Heart right ventricle (tissue), 16 donors: ENCODE measurements around the gene RCAN1. TPM values are rescaled to one million over a fixed set of nuclear protein-coding genes. Genes with fewer than 3 reads are reported as not detected.
"Not testable (repeated sequence)": the region's sequence is repeated elsewhere in the genome, so short reads cannot be mapped to it uniquely, and the experiment has no call there.

Experiments
- ATAC-seq, 8 donors: fragments of 200-7000 bp; cut with Tn5 transposase; one replicate each; pipeline ENCODE4 v1.9.1; 2020; ENCODE audit warnings: mild to moderate bottlenecking in 8 of 8, moderate library complexity in 8 of 8, moderate number of reproducible peaks in 1 of 8
- DNase-seq, 2 donors: peaks; one replicate each; pipeline ENCODE4 v3.0.0-alpha.2; 2020
- H3K27ac ChIP-seq, 10 donors: fragments of 200-600 bp; sonication (generic) in 2 of 10; one replicate each; pipeline versions ENCODE4 v1.5.0 to v1.8.0; 2020 to 2022; ENCODE audit warnings: mild to moderate bottlenecking in 3 of 10
- H3K27me3 ChIP-seq, 7 donors: fragments of 200-600 bp; one replicate each; pipeline ENCODE4 v1.8.0; 2021 to 2022; ENCODE audit warnings: mild to moderate bottlenecking in 2 of 7
- H3K36me3 ChIP-seq, 9 donors: fragments of 200-600 bp; sonication (generic) in 1 of 9; one replicate each; pipeline versions ENCODE4 v1.5.0 to v1.8.0; 2020 to 2022; ENCODE audit warnings: mild to moderate bottlenecking in 2 of 9
- H3K4me1 ChIP-seq, 9 donors: fragments of 200-600 bp; sonication (generic) in 1 of 9; one replicate each; pipeline versions ENCODE4 v1.5.0 to v1.8.0; 2020 to 2022; ENCODE audit warnings: mild to moderate bottlenecking in 4 of 9
- H3K4me3 ChIP-seq, 10 donors: fragments of 200-600 bp; sonication (generic) in 2 of 10; one replicate each; pipeline versions ENCODE4 v1.5.0 to v1.8.0; 2020 to 2022; ENCODE audit warnings: mild to moderate bottlenecking in 7 of 10, moderate library complexity in 2 of 10
- H3K9me3 ChIP-seq, 11 donors: fragments of 200-600 bp in 10 of 11; sonication (generic) in 2 of 11; one replicate each; pipeline versions ENCODE4 v1.5.0 to v1.8.0; 2013 to 2022; ENCODE audit warnings: mild to moderate bottlenecking in 2 of 11, control low read depth in 1 of 11, moderate library complexity in 1 of 11
- CTCF ChIP-seq, 9 donors: fragments of 200-600 bp; sonication (generic) in 2 of 9; IDR thresholded peaks; one replicate each; pipeline versions ENCODE4 v1.5.0 to v1.8.0; 2021 to 2022; ENCODE audit warnings: antibody characterized with exemption in 9 of 9, mild to moderate bottlenecking in 5 of 9, moderate library complexity in 1 of 9
- WGBS, 2 donors: extraction: QIAGEN DNeasy Blood & Tissue Kit; methylation state at CpG; one replicate each; pipeline ENCODE4 v1.1.7; 2013; ENCODE audit warnings: inconsistent platforms in 1 of 2; 5-methylcytosine and 5-hydroxymethylcytosine counted together
- intact Hi-C, 10 donors: fragments of 100-400 bp; cut with DNase I; formaldehyde crosslinking; loops; one replicate each; pipeline versions ENCODE4 v1.11.1 to v1.14.2; 2022
- polyA plus RNA-seq, 2 donors: library from polyadenylated mRNA; stranded (reverse); fragments of 200-250 nt; gene quantifications; one replicate each; pipeline ENCODE4 v1.2.3, GENCODE V29; 2013
- total RNA-seq, 10 donors: library from RNA; stranded (reverse); fragmentation: NEBNext Ultra II Directional in 3 of 10; extraction: Animal tissue kit (Norgen Biotek cat#: 25700) in 3 of 10; gene quantifications; one replicate each; pipeline versions ENCODE4 v1.2.1 to v1.2.4, GENCODE V29; 2021 to 2023
- donor health status: Arrhythmogenic right ventricular cardiomyopathy.
- donor health status: ischemic (EF 13 %, LVEDD 7.1; RV severe dilation, severe dysfunction).
- donor health status: healthy with polysubstance abuse.
- donor health status: DM: no; HTN: yes; CAD: no.
- donor health status: DM: no; HTN: no; CAD: no.
- donor health status: ischemic (EF 25% LVEDD 6.9; RV normal size, moderate dysfunction).
- donor health status: ischemic (EF 25% LVEDD 5.7; RV mildly dilated, moderate dysfunction).
- donor health status: healthy.
- donor health status: DM: yes; HTN: yes; CAD: no.
- donor health status: Ischemic cardiomyopathy.
- donor health status: ischemic (EF 35%, LVEDD 5.7; RV mildly dilated, moderate dysfunction).
- donor health status: nonischemic (EF 11% LVEDD 7.7; RV severe dilation, severe dysfunction).
- donor health status: DM: yes; HTN: yes; CAD: no.
- donor health status: PGD.
- donor health status: ischemic (EF 29% LVEDD 5.4; RV normal size, mild dysfunction).
- donor health status: nonischemic (EF 23%, LVEDD 6.1; RV moderate dilation, normal function).

The RCAN1 gene
- total and polyA plus RNA-seq, 12 donors, result 24.1 to 389 (median 60.1) TPM

GRCh38 chr21:34612056-34612455, 2.9 kb downstream of the RCAN1 start:
- no peak for TF ChIP-seq CTCF (IDR thresholded peaks at IDR 0.05)
- Histone ChIP-seq H3K36me3 (no peaks in the 10 kb centered on the region), H3K4me1 (peaks cover 0 to 39% (median 30%) of the 10 kb centered on the region in 9 donors), H3K27me3 (no peaks in the 10 kb centered on the region), H3K9me3 (no peaks in the 10 kb centered on the region), H3K4me3 (no peak overlapping the region), H3K27ac (no peak overlapping the region)
- DNase-seq, result no peak
- WGBS, 2 donors, result 79 to 85% methylated on average over 3 of the region's 3 CpGs
- ATAC-seq, result no peak
- intact Hi-C loops, result loop anchor here in 2 of 10 donors (10.0 kb wide), 2 partner anchors 537 to 697 kb away; partner anchors contain the start of genes ATP5PO (in 1 of the 2), MRPS6 (in 1 of the 2) and SLC5A3 (in 1 of the 2)

- Histone ChIP-seq H3K27ac (no peak overlapping the region), H3K36me3 (no peaks in the 10 kb centered on the region), H3K4me1 (peaks cover 0 to 39% (median 30%) of the 10 kb centered on the region in 9 donors), H3K9me3 (peaks cover 0 to 3% (median 0%) of the 10 kb centered on the region in 11 donors), H3K27me3 (no peaks in the 10 kb centered on the region), H3K4me3 (no peak overlapping the region)
- WGBS, 2 donors, result 91 to 92% methylated on average over 3 of the region's 3 CpGs
- intact Hi-C loops, result loop anchor here in 2 of 10 donors (10.0 kb wide), 2 partner anchors 537 to 697 kb away; partner anchors contain the start of genes ATP5PO (in 1 of the 2), MRPS6 (in 1 of the 2) and SLC5A3 (in 1 of the 2)
- DNase-seq, result no peak
- no peak for TF ChIP-seq CTCF (IDR thresholded peaks at IDR 0.05)
- ATAC-seq, result no peak
Observed at GRCh38 chr21:34611528-34611927, 3.4 kb downstream of the RCAN1 start.

GRCh38 chr21:34609933-34610549, 4.9 kb downstream of the RCAN1 start:
- no peak for ATAC-seq
- Histone ChIP-seq H3K27me3 (no peaks in the 10 kb centered on the region), H3K9me3 (peaks cover 0 to 4% (median 0%) of the 10 kb centered on the region in 11 donors), H3K27ac (peak overlapping the region in 1 of 10 donors; percentile 30), H3K4me3 (no peak overlapping the region), H3K36me3 (no peaks in the 10 kb centered on the region), H3K4me1 (peaks cover 0 to 34% (median 25%) of the 10 kb centered on the region in 9 donors)
- no peak for DNase-seq
- intact Hi-C loops, result loop anchor here in 3 of 10 donors (10.0 kb wide), 3 partner anchors 535 to 1725 kb away; partner anchors contain the start of genes ATP5PO (in 1 of the 3), MRPS6 (in 1 of the 3) and SLC5A3 (in 1 of the 3)
- no peak for TF ChIP-seq CTCF (IDR thresholded peaks at IDR 0.05)
- 76 to 78% methylated on average over 9 of the region's 9 CpGs for WGBS, 2 donors

- H3K27ac ChIP-seq, result no peak overlapping the region
Observed at GRCh38 chr21:34609244-34609932, 5.5 kb downstream of the RCAN1 start.

GRCh38 chr21:34607376-34607775, 7.5 kb downstream of the RCAN1 start:
- H3K4me1 ChIP-seq, result peaks cover 0 to 27% (median 14%) of the 10 kb centered on the region in 9 donors
- intact Hi-C loops, result loop anchor here in 1 of 10 donors (10.0 kb wide), 1 partner anchor 1727 kb away; no protein-coding TSS in a partner anchor
- H3K27me3 ChIP-seq, H3K9me3 ChIP-seq, H3K27ac ChIP-seq, ATAC-seq, DNase-seq, H3K36me3 ChIP-seq, H3K4me3 ChIP-seq: not testable (repeated sequence)
- 90 to 96% methylated on average over 5 of the region's 5 CpGs for WGBS, 2 donors

More at GRCh38 chr21:34609244-34609932, 5.5 kb downstream of the RCAN1 start:
- Histone ChIP-seq H3K9me3 (peaks cover 0 to 4% (median 0%) of the 10 kb centered on the region in 11 donors), H3K27me3 (no peaks in the 10 kb centered on the region), H3K36me3 (no peaks in the 10 kb centered on the region), H3K4me1 (peaks cover 0 to 34% (median 25%) of the 10 kb centered on the region in 9 donors), H3K4me3 (no peak overlapping the region)
- no peak for DNase-seq
- TF ChIP-seq CTCF (IDR thresholded peaks at IDR 0.05), result no peak
- WGBS, 2 donors, result 96 to 99% methylated on average over 4 of the region's 4 CpGs
- intact Hi-C loops, result loop anchor here in 1 of 10 donors (10.0 kb wide), 1 partner anchor 1725 kb away; no protein-coding TSS in a partner anchor
- no peak for ATAC-seq
